NCI-H2107 treated with DMSO at 0.1 percent for 48 hours (cell line): ENCODE results near the gene STX5.
A peak's percentile ranks its signal among the peaks of the same experiment; 100 is the strongest.
"Not testable (repeated sequence)": the region's sequence is repeated elsewhere in the genome, so short reads cannot be mapped to it uniquely, and the experiment has no call there.

Experiments used
- DNase-seq: peaks from one replicate; lab custom pipeline; 2025; ENCODE audit not compliant: unreplicated experiment; lab: John Stamatoyannopoulos, UW

STX5 gene, protein sequence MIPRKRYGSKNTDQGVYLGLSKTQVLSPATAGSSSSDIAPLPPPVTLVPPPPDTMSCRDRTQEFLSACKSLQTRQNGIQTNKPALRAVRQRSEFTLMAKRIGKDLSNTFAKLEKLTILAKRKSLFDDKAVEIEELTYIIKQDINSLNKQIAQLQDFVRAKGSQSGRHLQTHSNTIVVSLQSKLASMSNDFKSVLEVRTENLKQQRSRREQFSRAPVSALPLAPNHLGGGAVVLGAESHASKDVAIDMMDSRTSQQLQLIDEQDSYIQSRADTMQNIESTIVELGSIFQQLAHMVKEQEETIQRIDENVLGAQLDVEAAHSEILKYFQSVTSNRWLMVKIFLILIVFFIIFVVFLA

DNA sequence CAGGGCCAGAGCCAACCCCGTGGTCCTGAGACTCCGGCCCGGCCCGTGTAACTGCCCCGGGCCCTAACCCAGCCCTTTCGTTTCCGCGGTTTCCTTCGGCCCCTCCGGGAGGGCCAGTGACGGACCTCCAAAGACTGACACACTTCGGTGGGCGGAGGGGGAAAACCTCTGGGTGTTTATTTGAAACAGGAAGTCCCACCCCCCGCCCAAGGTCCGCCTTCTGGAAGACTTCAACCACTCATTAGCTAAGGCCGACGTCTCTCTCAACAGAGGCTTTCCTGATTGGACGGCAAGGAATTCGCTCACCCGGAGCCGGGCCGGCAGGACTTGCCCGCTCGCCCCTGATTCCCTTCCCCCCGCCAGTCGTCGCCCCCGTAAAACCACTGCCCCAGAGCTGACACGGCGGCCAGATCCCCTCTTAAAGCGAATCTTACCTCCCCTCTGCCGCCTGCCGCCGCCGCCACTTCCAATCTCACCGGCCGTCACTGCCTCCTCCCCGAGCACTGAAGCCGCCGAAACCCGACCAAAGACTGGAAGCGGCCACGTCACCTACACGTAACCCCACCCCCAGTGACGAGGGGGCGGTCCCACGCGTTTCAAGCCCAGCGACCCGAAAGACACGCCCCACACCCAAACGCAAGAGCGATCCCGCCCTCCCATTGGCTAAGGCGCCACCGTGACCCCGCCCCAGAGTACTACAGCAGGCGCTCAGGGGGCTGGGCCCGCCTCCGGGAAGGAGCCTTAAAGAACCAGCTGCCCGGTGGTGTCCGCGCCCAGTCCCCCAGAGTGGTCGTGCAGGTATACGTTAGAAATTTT lies at the start of gene STX5:
Gene STX5, minus strand, starts transcription at position 532 of the 816 bp plus-strand sequence. CDS start 808 bp downstream, outside the sequence.
- peak; percentile 97 for DNase-seq

DNA sequence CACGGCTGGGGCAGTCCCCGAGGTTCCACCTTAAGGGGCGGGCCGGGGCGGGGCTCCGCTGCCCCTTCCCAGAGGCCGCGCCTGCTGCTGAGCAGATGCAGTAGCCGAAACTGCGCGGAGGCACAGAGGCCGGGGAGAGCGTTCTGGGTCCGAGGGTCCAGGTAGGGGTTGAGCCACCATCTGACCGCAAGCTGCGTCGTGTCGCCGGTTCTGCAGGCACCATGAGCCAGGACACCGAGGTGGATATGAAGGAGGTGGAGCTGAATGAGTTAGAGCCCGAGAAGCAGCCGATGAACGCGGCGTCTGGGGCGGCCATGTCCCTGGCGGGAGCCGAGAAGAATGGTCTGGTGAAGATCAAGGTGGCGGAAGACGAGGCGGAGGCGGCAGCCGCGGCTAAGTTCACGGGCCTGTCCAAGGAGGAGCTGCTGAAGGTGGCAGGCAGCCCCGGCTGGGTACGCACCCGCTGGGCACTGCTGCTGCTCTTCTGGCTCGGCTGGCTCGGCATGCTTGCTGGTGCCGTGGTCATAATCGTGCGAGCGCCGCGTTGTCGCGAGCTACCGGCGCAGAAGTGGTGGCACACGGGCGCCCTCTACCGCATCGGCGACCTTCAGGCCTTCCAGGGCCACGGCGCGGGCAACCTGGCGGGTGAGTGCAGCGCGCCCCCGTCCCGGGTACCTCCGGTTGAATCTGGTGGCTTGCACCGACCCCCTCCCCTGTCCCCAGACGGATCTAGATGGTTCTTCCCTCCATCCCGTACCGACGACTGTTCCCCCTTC lies 49.1 kb upstream of the STX5 start, which contains the start of gene SLC3A2:
Gene SLC3A2, plus strand, starts transcription at position 94 of the 776 bp plus-strand sequence. Its CDS starts 128 bp downstream, at position 222.
- DNase-seq, result peak; percentile 85

DNA sequence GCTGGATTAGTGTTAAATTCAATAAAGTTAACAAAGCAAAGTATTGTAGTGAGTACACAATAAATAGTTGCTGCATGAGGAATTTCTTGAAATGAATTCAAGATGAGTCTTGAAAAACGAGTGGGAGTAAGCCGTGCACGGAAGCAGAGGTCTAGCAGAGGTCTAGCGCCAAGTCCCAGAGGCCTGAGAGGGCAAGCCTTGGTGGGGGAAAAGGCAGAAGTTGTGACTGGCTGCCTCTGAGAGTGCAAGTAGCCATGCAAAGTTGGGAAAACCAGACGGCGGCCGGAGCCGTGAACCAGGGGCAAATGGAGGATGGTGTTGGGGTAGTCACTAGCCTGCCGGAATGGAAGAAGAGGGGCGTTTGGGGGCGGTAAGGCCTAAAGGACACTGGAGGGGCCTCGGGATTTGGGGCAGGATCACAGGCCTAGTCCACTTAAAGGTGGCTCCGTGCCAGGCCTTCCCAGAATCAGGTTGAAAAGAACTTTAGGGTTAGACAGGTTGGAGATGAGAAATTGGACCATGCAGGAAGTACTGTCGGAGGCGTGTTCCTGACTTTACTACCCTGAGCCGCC lies 48.5 kb upstream of the STX5 start:
- no peak for DNase-seq

DNA sequence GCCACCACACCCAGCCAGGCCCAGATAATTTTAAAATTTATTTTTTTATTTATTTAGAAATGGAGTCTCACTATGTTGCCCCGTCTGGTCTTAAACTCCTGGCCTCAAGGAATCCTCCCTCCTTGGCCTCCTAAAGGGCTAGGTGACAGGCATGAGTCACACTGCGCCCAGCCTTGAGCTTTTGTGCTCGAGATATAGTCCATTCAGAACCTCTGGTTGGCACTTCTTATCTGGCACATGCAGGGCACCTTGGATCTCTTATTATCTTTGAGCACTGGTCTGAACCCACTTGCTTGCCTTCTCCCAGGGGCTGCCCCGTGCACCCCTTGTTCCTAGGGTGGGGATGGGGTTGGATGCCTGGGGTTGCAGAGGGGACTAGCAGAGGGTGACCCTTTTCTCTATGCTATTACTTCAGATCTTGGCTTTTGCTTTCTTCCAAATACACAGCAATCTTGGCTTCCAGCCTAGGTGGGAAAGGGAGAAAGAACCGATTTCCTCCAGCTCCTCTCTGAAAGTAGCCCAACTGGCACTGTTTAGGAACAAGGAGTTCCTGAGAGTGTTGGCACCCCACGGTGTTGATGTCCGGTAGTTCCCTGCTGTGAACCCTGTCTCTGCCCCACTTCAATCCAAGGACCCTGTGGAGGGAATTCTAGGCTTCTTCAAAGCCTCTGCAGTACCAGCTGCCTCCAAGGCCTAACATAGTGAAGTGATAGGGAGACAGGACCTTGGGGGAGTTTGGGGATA lies 47.6 kb upstream of the STX5 start:
- no peak for DNase-seq

DNA sequence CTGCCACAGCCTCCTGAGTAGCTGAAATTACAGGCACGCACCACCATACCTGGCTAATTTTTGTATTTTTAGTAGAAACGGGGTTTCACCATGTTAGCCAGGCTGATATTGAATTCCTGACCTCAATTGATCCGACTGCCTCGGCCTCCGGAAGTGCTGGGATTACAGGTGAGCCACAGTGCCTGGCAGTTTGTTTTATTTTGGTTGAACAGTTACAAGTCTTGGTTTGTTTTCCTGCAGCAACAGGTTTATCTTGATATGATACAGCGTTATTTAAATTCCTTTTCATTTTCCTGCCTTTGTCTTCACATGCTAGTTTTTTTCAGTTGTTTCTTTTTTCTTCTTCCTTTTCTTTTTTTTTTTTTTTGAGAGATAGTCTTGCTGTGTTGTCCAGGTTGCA lies 44.9 kb upstream of the STX5 start:
- no peak for DNase-seq

DNA sequence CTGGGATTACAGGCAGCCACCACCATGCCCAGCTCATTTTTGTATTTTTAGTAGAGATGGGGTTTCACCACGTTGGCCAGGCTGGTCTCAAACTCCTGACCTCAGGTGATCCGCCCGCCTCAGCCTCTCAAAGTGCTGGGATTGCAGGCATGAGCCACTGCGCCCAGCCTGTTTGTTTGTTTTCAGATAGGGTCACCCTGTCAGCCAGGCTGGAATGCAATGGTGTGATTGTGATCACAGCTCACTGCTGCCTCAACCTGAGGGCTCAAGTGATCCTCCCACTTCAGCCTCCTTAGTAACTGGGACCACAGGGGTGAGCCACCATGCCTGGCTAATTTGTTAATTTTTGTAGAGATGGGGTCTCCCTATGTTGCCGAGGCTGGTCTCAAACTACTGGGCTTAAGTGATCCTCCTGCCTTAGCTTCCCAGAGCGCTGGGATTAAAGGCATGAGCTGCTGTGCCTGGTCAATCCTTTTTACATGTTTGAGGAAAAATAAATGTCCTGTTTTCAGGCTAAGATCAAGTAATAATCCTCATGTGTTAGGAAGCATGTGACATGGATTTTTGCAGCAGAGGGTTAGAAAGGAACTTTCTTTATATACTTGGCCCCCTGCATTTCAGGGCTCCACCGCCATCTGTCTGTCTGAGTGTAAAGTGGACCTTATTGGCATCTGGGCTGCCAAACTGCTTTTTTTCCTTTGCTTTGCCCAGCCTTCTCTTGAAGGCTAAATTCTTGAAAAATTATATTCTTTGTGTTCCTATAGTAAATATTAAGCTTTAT lies 44.0 kb upstream of the STX5 start:
- no peak for DNase-seq

DNA sequence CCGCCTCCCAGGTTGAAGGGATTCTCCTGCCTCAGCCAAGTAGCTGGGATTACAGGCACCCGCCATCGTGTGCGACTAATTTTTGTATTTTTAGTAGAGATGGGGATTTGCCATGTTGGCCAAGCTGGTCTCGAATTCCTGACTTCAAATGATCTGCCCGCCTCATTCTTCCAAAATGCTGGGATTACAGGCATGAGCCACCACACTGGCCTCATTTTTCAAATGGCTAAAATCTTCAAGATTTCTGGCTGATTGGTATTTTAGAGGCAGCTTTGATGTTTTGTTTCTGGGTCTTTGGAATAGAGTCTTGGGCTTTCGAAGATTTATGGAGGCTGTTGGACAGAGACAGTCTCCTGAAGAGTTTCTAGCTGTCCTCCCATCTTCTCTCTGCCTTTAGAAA lies 43.0 kb upstream of the STX5 start:
- DNase-seq, result no peak

DNA sequence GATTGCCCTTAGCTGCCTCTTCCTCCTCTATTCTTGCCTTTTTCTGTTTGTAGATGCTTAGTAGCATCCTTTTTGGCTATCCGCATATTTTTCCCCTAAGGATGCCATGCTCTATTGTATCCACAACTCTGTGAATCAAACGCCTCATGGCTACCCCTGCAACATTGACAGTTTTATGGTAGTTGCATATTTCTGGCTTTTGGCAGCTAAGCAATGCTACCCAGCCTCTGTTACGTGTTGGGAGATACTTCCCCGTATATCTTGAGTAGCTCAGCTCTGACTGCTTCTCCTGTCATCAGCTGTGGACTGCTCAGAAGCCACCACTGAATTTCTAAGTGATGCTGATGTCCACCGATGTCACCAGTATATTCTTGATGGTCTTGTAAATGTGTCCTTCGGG lies 33.8 kb upstream of the STX5 start:
- DNase-seq, result no peak

DNA sequence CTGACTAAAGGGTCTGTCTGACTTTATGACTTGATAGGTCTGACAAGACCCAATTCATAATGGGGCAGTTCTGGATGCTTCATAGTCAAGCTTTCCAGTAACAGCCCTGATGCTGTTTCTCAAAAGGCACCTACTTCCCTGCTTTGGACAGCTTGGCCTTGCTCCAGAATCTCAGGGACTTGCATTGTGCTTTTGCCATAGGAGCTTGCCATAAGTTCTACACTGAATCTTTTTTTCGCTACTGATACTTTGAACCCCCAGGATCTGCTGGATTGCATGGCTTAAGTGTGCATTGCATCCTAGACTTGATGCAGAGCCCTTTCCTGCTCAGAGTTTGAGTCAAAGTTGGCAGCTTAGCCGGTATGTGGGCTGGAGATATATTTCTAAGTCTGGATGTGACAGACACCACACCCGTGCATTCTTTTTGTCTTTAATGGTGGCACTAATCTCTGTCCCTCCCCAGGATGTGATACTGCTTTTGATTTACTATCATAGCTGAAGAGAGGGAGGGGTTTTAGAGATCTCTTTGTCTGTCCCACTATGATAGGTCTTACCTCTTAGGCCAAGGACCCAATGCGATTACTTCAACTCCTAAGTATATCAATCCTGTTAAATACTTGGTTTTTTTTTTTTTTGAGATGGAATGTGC lies 32.0 kb upstream of the STX5 start:
- DNase-seq, result no peak

DNA sequence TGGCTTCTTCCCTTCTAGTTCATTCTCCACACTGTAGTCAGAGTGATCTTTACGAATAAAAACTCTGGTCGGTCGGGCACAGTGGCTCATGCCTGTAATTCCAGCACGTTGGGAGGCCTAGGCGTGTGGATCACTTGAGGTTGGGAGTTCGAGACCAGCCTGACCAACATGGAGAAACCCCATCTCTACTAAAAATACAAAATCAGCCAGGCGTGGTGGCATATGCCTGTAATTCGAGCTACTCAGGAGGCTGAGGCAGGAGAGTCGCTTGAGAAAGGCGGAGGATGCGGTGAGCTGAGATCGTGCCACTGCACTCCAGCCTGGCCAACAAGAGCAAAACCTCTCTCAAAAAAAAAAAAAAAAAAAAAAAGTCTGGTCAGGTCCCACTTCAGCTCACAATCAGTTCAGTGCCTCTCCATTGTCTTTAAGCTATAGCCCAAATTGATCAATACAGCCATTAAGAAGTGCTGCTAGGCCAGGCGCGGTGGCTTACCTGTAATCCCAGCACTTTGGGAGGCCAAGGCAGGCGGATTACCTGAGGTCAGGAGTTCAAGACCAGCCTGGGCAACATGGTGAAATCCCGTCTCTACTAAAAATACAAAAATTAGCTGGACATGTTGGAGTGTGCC lies 29.8 kb upstream of the STX5 start:
- DNase-seq, result not testable (repeated sequence)

DNA sequence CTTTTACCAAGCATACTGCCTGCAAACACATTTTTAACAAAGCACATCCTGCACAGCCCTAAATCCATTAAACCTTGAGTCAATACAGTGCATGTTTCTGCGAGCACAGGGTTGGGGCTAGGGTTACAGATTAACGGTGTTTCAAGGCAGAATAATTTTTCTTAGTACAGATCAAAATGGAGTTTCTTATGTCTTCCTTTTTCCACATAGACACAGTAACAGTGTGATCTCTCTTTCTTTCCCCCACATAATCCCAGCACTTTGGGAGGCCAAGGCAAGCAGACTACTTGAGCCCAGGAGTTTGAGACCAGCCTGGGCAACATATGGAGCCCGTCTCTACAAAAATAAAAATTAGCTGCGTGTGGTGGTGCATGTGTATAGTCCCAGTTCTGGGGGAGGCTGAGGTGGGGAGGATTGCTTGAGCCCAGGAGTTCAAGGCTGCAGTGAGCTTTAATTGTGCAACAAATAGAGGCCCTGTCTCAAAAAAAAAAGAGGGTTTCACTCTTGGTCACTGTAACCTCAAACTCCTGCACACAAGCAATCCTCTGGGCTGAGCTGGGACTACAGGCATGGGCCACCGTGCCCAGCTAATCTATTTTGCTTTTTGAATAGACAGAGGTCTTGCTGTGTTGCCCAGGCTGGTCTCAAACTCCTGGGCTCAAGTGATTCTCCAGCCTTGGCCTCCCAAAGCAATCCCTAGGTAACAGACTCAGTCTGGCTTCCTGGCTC lies 29.1 kb upstream of the STX5 start:
- DNase-seq, result no peak

DNA sequence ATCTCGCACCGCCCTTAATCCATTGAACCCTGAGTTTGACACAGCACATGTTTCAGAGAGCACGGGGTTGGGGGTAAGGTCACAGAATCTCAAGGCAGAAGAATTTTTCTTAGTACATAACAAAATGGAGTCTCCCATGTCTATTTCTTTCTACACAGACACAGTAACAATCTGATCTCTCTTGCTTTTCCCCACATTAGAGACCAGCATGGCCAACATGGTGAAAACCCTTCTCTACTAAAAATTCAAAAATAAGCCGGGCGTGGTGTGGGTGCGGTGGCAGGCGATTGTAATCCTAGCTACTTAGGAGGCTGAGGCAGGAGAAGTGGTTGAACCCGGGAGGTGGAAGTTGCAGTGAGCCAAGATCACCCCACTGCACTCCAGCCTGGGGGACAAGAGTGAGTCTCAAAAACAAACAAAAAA lies 27.4 kb upstream of the STX5 start:
- not testable (repeated sequence) for DNase-seq

DNA sequence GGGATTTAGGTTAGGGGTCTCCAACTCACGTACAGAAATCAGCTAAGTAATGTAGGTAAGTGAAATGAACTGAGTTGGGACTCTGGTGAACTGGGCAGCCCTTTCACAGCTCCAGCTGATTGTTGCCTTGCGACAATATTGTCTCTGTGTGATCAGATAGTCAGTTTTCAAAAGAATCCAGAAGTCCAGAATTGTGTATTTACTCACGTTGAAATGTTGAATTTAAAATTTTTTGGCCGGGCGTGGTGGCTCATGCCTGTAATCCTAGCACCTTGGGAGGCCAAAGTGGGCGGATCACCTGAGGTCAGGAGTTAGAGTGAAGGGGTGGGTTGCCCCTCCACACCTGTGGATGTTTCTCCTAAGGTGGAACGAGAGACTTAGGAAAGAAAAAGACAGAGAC lies 26.4 kb upstream of the STX5 start:
- no peak for DNase-seq

DNA sequence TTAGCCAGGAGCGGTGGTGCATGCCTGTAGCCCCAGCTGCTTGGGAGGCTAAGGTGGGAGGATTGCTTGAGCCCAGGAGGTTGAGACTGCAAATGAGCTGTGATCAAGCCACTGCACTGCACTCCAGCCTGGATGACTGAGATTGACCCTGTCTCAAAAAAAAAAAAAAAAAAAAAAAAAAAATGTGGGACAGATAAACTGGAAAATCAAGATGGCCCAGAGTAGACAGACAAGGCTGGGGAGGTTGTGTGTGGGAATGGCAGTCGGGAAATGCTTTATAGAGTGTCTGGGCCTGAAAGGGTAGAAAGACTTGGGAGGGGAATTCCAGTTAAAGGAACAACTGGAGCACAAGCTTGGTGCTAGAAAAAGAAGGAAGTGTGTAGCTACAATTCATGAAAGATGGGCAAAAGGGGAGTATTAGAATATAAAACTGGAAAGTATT lies 25.7 kb upstream of the STX5 start:
- no peak for DNase-seq

DNA sequence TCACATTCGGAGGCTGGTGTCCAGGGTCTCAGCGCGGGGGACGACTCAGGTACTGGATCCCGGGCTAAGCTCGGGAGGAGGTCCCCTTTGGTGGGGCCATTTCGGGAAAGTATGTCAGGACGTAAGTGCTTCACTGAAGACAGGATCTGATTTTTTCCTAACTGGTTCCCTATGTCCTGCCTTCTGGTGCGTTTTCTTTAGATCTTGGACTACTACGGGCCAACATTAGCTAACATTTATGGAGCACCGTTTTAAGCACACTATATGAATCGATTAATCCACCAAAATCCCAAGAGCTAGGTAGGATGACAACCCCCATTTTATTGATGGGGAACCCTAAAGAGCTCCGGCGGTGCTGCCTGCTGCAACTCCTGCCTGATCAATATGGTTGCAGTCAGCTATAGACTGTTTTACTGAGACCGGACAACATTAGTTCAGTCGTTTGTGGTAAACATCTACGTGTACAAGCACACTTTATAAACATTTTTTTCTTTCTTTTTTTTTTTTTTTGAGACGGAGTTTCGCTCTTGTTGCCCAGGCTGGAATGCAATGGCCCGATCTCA lies 24.6 kb upstream of the STX5 start:
- DNase-seq, result no peak

DNA sequence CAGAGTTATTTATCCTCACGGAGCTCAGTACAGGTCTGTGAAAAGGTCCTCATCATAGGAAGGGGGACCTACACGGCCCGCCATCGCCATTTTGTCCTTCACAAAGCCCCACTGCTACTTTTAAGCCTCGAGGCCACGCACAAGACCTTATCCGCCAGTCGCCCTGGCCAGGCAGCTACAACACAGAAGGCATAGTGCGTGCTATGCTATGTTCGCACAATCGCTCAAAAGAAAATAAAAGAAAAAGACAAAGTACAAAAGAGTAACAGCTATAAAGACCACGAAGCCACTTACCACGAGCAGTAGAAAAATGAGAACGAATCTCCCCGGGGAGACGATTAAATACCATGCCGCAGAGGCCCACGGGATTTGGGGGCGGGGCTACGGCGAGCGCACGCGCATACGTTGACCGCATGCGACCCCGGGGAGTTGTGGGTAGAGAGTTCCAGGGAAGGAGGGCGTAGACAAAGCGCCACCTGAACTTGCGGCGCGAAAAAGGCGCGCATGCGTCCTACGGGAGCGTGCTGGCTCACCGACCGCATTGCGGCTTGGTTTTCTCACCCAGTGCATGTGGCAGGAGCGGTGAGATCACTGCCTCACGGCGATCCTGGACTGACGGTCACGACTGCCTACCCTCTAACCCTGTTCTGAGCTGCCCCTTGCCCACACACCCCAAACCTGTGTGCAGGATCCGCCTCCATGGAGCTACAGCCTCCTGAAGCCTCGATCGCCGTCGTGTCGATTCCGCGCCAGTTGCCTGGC lies 23.9 kb upstream of the STX5 start:
- DNase-seq, result peak; percentile 91
